ENCODE measurements around the gene SCEL. TPM values are rescaled to one million over a fixed set of nuclear protein-coding genes. Genes with fewer than 3 reads are reported as not detected.

The SCEL gene
- total and polyA plus RNA-seq, 12 donors, result 0.07 to 0.11 TPM; not detected in 10

DNA sequence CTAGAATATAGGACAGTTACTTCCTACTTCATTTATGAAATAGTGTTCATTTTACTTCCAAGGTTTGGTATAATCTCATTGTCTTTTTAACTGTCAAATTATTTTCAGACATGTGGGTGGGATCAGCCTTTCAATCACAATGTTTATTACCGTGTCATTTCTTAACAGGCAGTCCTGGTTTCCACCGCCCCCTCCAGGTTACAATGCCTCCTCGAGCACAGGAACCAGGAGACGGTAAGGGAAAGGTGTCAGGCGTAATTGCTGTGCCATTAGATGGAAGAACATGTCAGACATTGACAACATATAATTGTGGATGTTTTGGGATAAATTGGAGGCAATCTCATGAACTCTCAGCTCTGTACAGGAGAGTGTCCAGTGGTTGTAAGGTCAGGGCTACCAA is 36.5 kb downstream of the SCEL start:
- intact Hi-C loops (cut with DNase I), result no loop called here
- WGBS, 2 donors, result 78 to 82% methylated on average over 5 of the region's 5 CpGs
- TF ChIP-seq, protein P1, sequence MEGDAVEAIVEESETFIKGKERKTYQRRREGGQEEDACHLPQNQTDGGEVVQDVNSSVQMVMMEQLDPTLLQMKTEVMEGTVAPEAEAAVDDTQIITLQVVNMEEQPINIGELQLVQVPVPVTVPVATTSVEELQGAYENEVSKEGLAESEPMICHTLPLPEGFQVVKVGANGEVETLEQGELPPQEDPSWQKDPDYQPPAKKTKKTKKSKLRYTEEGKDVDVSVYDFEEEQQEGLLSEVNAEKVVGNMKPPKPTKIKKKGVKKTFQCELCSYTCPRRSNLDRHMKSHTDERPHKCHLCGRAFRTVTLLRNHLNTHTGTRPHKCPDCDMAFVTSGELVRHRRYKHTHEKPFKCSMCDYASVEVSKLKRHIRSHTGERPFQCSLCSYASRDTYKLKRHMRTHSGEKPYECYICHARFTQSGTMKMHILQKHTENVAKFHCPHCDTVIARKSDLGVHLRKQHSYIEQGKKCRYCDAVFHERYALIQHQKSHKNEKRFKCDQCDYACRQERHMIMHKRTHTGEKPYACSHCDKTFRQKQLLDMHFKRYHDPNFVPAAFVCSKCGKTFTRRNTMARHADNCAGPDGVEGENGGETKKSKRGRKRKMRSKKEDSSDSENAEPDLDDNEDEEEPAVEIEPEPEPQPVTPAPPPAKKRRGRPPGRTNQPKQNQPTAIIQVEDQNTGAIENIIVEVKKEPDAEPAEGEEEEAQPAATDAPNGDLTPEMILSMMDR (IDR thresholded peaks at IDR 0.05), result no peak
- H3K9me3 ChIP-seq, result no peaks in the 10 kb centered on the region
- peaks cover 0 to 11% (median 0%) of the 10 kb centered on the region in 7 donors for H3K27me3 ChIP-seq
- H3K27ac ChIP-seq, result no peak overlapping the region
- DNase-seq (no peak), ATAC-seq (no peak)
- H3K4me1 ChIP-seq, result no peaks in the 10 kb centered on the region
- no peaks in the 10 kb centered on the region for H3K36me3 ChIP-seq
- no peak overlapping the region for H3K4me3 ChIP-seq

DNA sequence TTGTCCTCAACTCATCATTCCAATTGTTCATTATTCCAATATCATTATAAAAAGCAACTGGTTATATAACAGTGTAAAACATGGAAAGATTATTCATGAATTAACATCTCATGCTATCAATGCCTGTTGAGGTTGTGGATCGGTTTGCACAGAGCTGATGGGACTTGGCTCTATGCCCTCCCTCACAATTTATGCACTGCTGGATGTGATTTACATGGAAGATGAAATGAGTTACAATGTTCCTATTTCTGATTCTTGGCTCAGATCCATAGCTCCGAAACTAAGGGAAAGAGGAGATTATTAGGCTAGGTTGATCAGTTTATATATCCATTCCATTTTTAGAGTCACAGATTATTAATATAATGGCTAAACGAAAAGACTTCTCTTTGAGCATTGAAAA is 38.6 kb downstream of the SCEL start:
- Histone ChIP-seq H3K4me3 (no peak overlapping the region), H3K27me3 (peaks cover 0 to 22% (median 6%) of the 10 kb centered on the region in 7 donors), H3K9me3 (no peaks in the 10 kb centered on the region), H3K4me1 (no peaks in the 10 kb centered on the region), H3K27ac (no peak overlapping the region), H3K36me3 (no peaks in the 10 kb centered on the region)
- ATAC-seq (no peak), DNase-seq (no peak)
- WGBS, 2 donors, result 51 to 57% methylated on average over 3 of the region's 3 CpGs
- TF ChIP-seq, protein P1 (IDR thresholded peaks at IDR 0.05), result no peak
- intact Hi-C loops (cut with DNase I), result no loop called here

DNA sequence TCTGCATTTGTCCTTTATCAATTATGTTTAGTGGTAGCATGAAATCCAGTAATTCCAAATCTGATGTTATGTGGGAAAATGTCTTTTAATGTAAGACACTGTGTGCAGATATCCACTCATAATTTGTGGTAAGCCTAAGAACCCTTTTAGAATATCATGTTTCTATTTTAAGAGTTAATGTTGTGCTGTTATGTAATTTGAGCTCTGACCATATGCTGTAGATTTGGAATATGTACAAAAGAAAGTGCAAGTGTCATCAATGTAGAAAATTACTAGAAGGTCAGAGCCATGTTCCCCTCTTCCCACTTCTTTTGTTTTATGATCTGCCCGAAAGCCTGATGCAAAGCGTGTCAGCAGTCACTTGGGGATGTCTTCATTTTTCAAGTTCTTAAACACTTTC is 44.5 kb downstream of the SCEL start:
- intact Hi-C loops (cut with DNase I), result no loop called here
- no peaks in the 10 kb centered on the region for H3K36me3 ChIP-seq
- peaks cover 0 to 5% (median 0%) of the 10 kb centered on the region in 9 donors for H3K4me1 ChIP-seq
- H3K4me3 ChIP-seq, result no peak overlapping the region
- peaks cover 0 to 21% (median 5%) of the 10 kb centered on the region in 7 donors for H3K27me3 ChIP-seq
- no peak for ATAC-seq
- WGBS, 2 donors, result 58 to 80% methylated on average over 2 of the region's 2 CpGs
- no peak overlapping the region for H3K27ac ChIP-seq
- TF ChIP-seq, protein P1 (IDR thresholded peaks at IDR 0.05), result no peak
- no peak for DNase-seq
- H3K9me3 ChIP-seq, result no peaks in the 10 kb centered on the region

DNA sequence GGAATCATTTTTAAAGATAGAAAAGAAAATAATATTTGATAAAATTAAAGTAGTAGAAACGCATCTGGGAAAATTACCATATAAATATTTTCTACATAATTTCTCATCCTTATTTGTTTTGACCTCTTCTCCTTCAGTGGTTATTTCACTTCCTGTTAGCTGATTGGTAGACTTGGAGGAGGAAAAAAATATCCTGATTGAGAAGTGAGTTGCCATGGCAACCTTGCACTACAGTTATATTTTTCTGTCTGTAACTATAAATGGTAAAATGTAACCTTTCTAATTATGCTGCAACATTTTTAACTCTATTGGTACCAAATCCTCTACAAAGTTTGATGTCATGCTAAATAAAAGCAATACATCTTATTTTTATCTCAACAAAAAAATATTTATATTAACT is 45.2 kb downstream of the SCEL start:
- H3K27ac ChIP-seq, result no peak overlapping the region
- H3K36me3 ChIP-seq, result no peaks in the 10 kb centered on the region
- DNase-seq (no peak), ATAC-seq (no peak)
- TF ChIP-seq, protein P1 (IDR thresholded peaks at IDR 0.05), result no peak
- H3K9me3 ChIP-seq, result no peaks in the 10 kb centered on the region
- H3K4me3 ChIP-seq, result no peak overlapping the region
- intact Hi-C loops (cut with DNase I), result no loop called here
- H3K4me1 ChIP-seq, result peaks cover 0 to 5% (median 0%) of the 10 kb centered on the region in 9 donors
- WGBS, 2 donors, result 59 to 67% methylated on average over 1 of the region's 1 CpG
- H3K27me3 ChIP-seq, result peaks cover 0 to 21% (median 5%) of the 10 kb centered on the region in 7 donors

All from heart right ventricle (tissue), 16 donors.